ENCODE data around the gene TEP1. TPM values are rescaled to one million over a fixed set of nuclear protein-coding genes. Genes with fewer than 3 reads are reported as not detected.
A peak's percentile ranks its signal among the peaks of the same experiment; 100 is the strongest.

The TEP1 gene
- total and polyA plus RNA-seq, 2 of the 13 experiments (the other 11 are each of a cell fraction or from before 2014, with no cell fraction given) = 11.0 to 12.8 TPM

GRCh38 chr14:20454516-20455354 is 41.4 kb upstream of the TEP1 start, which contains the start of the genes APEX1 and OSGEP (continued):
- 0 out of 2 replicates have a peak, but pooled peaks have one; percentile 26 for TF ChIP-seq PBX2 (CRISPR knock-in tag; IDR thresholded peaks at IDR 0.05)
- TF ChIP-seq HNRNPK (IDR thresholded peaks at IDR 0.05; ENCODE audit: low read depth, low read length, poor library complexity, severe bottlenecking) = no peak
- TF ChIP-seq ZNF251 (CRISPR knock-in tag; IDR thresholded peaks at IDR 0.05) = no peak; the same call in 1 of the 2 replicates
- TF ChIP-seq ZNF749 (CRISPR knock-in tag; IDR thresholded peaks at IDR 0.05; ENCODE audit: borderline replicate concordance) = no peak; the same call in 1 of the 2 replicates
- no peak for TF ChIP-seq SUZ12 (IDR thresholded peaks at IDR 0.05; ENCODE audit: low read depth, low read length)
- TF ChIP-seq SP1 (IDR thresholded peaks at IDR 0.05) = no peak
- no peak; the same call in 1 of the 2 replicates for TF ChIP-seq SP1 (CRISPR knock-in tag; IDR thresholded peaks at IDR 0.05)
- 0 out of 2 replicates have a peak, but pooled peaks have one; percentile 44 for TF ChIP-seq ZBTB39 (CRISPR knock-in tag; IDR thresholded peaks at IDR 0.05)
- TF ChIP-seq TBX3 (IDR thresholded peaks at IDR 0.05; ENCODE audit: borderline replicate concordance) = 0 out of 2 replicates have a peak, but pooled peaks have one; percentile 38
- TF ChIP-seq NR2F1 (CRISPR knock-in tag; IDR thresholded peaks at IDR 0.05) = no peak
- no peak for TF ChIP-seq ONECUT2 (CRISPR knock-in tag; IDR thresholded peaks at IDR 0.05)
- TF ChIP-seq ZNF256 (CRISPR knock-in tag; conservative IDR thresholded peaks at IDR 0.05) = peak; percentile 64; the same call in 1 of the 2 replicates
- TF ChIP-seq SIX1 (CRISPR knock-in tag; IDR thresholded peaks at IDR 0.05; ENCODE audit: borderline replicate concordance) = 0 out of 2 replicates have a peak, but pooled peaks have one; percentile 14
- peak; percentile 88; the same call in 1 of the 2 replicates for TF ChIP-seq E2F2 (CRISPR knock-in tag; IDR thresholded peaks at IDR 0.05; ENCODE audit: borderline replicate concordance)
- TF ChIP-seq MXD1 (CRISPR knock-in tag; IDR thresholded peaks at IDR 0.05) = peak; percentile 94
- peak; percentile 97 for TF ChIP-seq MXD3 (CRISPR knock-in tag; IDR thresholded peaks at IDR 0.05)
- no peak for TF ChIP-seq KDM1A (CRISPR knock-in tag; IDR thresholded peaks at IDR 0.05)
- TF ChIP-seq CEBPG (CRISPR knock-in tag; IDR thresholded peaks at IDR 0.05) = peak; percentile 33; the same call in 1 of the 2 replicates
- no peak for TF ChIP-seq FLYWCH1 (CRISPR knock-in tag; IDR thresholded peaks at IDR 0.05)
- TF ChIP-seq BHLHE40 (IDR thresholded peaks at IDR 0.05; ENCODE audit: low read length) = peak; percentile 94
- no peak; the same call in 1 of the 2 replicates for TF ChIP-seq ZNF160 (CRISPR knock-in tag; IDR thresholded peaks at IDR 0.05)
- TF ChIP-seq RNF219 (CRISPR knock-in tag; IDR thresholded peaks at IDR 0.05) = no peak
